ENCODE data around the gene KCNT1.

Gene KCNT1

DNA sequence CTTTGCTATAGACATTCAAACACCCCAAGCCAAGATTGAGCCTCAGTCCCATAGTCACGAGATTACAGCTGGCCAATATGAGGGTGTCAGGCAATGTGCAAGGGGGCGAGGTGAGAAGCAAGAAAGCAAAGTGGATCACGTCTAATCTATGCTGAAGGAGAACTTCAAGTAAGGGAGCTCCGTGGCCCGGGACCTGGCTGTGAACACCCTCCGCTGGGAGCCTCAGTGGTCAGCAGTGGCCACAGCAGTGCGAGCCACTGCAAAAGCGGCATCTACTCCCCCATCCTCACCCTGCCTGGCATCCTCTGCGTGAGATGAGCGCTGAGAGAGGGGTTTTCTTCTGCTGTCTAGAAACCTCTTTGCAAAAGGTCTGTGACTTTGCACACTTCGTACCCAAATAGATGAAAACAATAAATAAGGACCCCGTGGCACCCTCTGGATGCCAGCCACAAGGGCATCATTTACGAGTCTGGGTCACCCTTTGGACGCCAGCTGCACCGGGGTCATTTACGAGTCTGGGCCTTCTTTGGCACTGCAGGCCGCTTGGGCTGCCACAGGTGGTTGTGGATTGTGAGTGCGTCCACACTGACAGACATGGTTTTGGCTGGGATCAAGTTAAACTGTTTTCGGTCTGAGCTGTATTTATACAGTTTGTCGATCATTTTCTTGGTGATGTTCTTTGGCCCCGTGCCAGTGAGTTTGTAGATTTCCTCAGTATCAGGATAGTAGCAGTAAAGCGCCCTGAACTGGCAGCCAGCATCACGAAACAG is 109.0 kb downstream of the KCNT1 start:
- H3K27ac ChIP-seq: no peak overlapping the region
- no peak for TF ChIP-seq CTCF (conservative IDR thresholded peaks at IDR 0.05)

DNA sequence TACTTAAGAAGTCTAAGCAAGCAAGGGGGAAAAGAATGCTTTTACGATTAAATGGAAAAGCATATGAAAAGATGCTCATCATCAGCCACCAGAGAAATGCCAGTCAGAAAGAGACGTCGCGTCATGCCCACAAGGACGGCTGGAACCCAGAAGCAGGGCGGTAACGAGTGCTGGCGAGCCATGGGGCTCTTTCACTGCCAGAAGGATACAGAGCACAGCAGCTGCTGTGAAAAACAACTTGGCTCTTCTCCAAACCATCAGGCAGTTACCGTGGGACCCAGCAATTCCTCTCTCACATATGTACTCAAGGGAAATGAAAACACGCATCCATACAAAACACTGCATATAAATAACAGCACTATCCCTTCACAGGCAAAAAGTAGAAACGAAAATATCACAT is 109.8 kb downstream of the KCNT1 start:
- no peak for TF ChIP-seq CTCF (conservative IDR thresholded peaks at IDR 0.05)
- H3K27ac ChIP-seq: no peak overlapping the region

DNA sequence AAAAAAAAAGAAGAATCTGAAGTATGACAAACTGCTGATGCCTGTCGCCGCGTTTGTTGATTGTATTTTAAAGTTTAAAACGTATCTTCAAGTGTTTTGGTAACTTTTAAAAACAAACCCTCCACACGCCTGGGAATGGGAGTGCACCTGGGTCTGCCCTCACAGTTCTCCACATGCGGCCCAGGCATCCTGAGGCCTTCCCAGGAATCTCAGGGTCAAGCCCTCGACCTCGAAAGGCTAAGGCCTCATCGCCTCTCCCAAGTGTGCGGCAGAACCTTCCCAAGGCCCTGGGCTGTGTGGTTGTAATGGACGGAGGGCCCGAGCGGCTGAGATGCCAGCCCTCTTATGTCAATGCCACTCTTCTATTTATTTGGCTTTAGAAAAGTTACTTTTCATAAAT is 111.0 kb downstream of the KCNT1 start:
- H3K27ac ChIP-seq: no peak overlapping the region
- TF ChIP-seq CTCF (conservative IDR thresholded peaks at IDR 0.05): no peak

DNA sequence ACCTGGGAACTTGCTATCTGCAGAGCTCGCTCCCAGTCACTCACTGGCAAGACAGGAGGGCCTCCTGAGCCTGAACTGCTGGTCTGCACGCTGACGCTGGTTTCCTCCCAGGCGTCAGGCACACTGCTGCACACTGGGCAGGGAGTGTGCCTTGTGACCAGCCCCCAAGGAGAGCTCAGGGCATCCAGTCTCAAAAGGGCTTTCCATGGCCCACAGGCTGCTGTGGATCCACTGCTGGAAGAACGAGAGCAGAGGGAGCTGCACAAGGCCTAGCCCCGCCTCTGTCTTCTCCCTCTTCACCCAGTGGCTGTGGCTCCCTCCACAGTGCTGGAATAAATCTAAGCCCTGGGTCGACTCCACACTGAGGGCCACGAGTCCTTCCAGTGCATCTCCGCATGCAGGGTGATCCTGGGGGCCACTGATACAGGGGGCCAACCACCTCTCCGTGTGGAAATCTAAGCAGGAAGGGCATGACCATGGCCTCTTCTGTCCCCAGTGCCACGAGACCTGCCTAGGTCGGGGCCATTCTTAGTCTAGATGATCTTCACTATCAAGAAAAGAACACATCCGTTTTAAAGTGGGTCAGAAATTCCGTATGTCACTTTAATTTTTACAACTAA is 111.8 kb downstream of the KCNT1 start:
- no peak for TF ChIP-seq CTCF (conservative IDR thresholded peaks at IDR 0.05)
- H3K27ac ChIP-seq: no peak overlapping the region

GRCh38 chr9:135814421-135815095 is 112.6 kb downstream of the KCNT1 start:
- no peak for TF ChIP-seq CTCF (conservative IDR thresholded peaks at IDR 0.05)
- no peak overlapping the region for H3K27ac ChIP-seq

DNA sequence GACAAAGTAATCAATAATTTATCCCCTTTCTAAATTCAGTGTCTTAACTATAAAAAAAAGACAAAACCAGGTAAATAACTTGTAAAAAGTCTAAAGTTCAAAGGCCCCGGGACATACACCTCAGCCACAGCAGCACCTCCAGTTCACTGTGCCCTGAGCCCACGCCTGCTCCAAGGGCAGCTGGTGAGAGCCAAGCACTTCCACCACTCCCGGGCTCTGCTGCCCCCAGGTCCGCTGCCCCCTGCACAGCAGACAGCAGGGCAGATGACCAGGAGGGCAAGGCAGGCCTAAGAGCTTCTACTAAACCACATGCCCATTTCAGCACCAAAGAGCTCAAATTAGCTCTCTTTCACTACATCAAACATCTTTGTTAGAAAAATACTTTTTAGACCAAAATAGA is 113.4 kb downstream of the KCNT1 start:
- no peak for TF ChIP-seq CTCF (conservative IDR thresholded peaks at IDR 0.05)

GRCh38 chr9:135815830-135816650 is 114.1 kb downstream of the KCNT1 start:
- TF ChIP-seq CTCF (conservative IDR thresholded peaks at IDR 0.05): no peak
- no peak overlapping the region for H3K27ac ChIP-seq

More for the DNA sequence above, 113.4 kb downstream of the KCNT1 start:
- no peak overlapping the region for H3K27ac ChIP-seq

Data from VCaP (cell line).